PFSK-1 (cell line): ENCODE results near the gene SLC26A11.

ENCODE experiments used
- FOXP2 ChIP-seq: optimal IDR thresholded peaks from 2 replicates; pipeline ENCODE3; 2011; ENCODE audit warnings: borderline replicate concordance, control low read depth, inconsistent platforms; ENCODE audit not compliant: insufficient read depth; ENCODE audit errors: extremely low read length, extremely low read depth
- POLR2AphosphoS5 ChIP-seq: IDR thresholded peaks from 2 replicates; pipeline ENCODE4 v1.6.1; 2012; ENCODE audit warnings: low read depth, mild to moderate bottlenecking, control low read depth, low read length, moderate library complexity
- SIN3A ChIP-seq: IDR thresholded peaks from 2 replicates; pipeline ENCODE4 v1.6.1; 2012; ENCODE audit warnings: mild to moderate bottlenecking, low read length, moderate library complexity, borderline replicate concordance; ENCODE audit not compliant: insufficient read depth
- TAF1 ChIP-seq: IDR thresholded peaks from 2 replicates; pipeline ENCODE4 v1.6.1; 2012; ENCODE audit warnings: low read length, control low read depth, borderline replicate concordance; ENCODE audit not compliant: insufficient read depth
- TF ChIP-seq, protein P1 (sequence below), 2 experiments: IDR thresholded peaks; 2 replicates each; pipeline versions ENCODE4 v1.6.1 to v1.8.0; 2011 to 2012; ENCODE audit warnings: low read depth in 2 of 2, low read length in 2 of 2, control low read depth in 1 of 2, inconsistent platforms in 1 of 2, mild to moderate bottlenecking in 1 of 2, moderate library complexity in 1 of 2; ENCODE audit not compliant: insufficient read depth in 1 of 2

SLC26A11 gene

DNA sequence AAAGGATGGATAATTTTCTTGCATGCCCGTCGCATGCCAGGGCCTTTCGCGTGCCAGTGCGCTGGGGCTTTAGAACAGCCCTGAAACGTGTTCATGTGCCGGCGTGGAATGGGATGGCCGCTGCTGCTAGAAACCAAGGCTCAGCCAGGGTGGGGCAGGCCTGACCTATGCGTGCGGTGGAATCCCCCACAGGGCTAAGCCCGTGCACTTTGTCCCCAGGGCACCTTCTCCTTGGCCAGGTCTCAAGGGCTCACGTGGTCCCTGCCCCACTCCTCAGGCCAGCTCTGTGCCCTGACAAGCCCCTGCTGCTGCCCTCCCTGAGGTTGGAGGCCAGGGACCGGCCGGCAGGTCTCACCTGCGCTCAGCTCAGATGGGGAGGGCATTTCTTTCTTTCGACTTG, 27.3 kb downstream of the SLC26A11 start:
- TF ChIP-seq POLR2AphosphoS5 (no peak), FOXP2 (no peak), TAF1 (no peak), SIN3A (no peak)
- TF ChIP-seq, protein P1, sequence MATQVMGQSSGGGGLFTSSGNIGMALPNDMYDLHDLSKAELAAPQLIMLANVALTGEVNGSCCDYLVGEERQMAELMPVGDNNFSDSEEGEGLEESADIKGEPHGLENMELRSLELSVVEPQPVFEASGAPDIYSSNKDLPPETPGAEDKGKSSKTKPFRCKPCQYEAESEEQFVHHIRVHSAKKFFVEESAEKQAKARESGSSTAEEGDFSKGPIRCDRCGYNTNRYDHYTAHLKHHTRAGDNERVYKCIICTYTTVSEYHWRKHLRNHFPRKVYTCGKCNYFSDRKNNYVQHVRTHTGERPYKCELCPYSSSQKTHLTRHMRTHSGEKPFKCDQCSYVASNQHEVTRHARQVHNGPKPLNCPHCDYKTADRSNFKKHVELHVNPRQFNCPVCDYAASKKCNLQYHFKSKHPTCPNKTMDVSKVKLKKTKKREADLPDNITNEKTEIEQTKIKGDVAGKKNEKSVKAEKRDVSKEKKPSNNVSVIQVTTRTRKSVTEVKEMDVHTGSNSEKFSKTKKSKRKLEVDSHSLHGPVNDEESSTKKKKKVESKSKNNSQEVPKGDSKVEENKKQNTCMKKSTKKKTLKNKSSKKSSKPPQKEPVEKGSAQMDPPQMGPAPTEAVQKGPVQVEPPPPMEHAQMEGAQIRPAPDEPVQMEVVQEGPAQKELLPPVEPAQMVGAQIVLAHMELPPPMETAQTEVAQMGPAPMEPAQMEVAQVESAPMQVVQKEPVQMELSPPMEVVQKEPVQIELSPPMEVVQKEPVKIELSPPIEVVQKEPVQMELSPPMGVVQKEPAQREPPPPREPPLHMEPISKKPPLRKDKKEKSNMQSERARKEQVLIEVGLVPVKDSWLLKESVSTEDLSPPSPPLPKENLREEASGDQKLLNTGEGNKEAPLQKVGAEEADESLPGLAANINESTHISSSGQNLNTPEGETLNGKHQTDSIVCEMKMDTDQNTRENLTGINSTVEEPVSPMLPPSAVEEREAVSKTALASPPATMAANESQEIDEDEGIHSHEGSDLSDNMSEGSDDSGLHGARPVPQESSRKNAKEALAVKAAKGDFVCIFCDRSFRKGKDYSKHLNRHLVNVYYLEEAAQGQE (IDR thresholded peaks at IDR 0.05; ENCODE audit: insufficient read depth in 1 of 2, low read depth in 2 of 2, low read length in 2 of 2): no peak

DNA sequence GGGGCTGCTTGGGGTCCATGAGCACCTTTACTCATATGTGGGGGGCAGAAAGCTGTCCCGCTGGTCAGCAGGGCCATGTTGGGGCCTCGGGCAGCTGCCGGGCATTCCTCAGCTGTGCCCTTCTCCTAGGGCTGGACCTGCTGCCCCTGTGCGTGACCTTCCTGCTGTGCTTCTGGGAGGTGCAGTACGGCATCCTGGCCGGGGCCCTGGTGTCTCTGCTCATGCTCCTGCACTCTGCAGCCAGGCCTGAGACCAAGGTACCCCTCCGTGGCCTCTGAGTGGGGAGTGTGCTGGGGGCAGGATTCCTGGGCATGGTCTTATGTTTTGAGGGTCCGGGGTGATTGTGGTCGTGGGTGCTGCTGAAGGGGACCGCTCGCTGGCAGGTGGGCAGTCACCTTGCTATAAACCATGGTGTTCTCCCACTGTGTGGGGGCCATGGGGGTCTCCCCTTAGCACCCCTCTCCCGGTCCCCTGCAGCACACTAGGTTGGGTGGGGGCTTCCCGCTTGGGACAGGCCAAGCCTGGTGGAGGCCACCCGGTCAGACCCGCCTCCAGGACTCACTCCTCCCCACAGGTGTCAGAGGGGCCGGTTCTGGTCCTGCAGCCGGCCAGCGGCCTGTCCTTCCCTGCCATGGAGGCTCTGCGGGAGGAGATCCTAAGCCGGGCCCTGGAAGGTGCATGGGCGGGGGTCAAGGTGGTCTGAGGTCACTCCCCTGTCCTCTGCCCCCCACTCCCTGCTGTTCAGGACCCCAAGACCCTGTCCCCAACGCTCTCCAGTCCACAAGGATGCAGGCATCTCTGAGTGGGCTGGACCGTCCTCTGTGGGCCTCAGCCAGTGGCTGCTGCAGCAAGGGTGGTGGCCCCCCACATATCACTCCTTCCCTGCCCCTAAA, 28.0 kb downstream of the SLC26A11 start:
- TF ChIP-seq TAF1: no peak

DNA sequence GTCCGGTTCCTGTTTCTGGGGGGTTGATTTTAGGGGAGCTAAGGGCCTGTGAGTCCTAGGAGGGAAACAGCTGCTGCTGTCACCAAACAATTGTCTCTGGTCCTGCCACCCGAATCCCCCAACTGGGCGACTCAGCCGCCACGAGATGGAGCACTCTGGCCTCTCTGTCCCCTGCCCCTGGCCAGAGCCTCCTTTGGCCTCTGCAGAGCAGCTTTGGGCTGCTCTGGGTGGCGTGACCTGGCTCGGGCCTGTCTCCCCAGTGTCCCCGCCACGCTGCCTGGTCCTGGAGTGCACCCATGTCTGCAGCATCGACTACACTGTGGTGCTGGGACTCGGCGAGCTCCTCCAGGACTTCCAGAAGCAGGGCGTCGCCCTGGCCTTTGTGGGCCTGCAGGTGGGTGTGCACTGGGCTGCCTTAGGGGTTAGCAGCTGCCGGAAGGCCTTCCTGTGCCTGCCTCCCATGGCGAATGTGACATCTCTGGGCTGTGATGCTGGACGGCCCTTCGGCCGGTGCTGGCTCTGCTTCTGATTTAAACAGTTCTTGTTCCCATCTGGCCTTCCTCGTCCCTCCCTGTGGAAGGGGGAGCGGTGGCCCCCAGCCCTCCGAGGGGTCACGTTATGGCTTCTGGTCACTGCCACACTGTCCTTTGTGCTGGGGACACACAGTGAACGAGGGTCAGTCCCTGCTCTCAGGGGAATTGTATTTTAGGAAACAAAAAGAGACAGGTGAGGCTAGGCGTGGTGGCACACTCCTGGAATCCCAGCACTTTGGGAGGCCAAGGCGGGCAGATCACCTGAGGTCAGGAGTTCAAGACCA, 28.9 kb downstream of the SLC26A11 start:
- TF ChIP-seq TAF1: no peak
- TF ChIP-seq, protein P1 (IDR thresholded peaks at IDR 0.05; ENCODE audit: insufficient read depth in 1 of 2, low read depth in 2 of 2, low read length in 2 of 2): no peak
- no peak for TF ChIP-seq POLR2AphosphoS5
- no peak for TF ChIP-seq FOXP2
- TF ChIP-seq SIN3A: no peak

DNA sequence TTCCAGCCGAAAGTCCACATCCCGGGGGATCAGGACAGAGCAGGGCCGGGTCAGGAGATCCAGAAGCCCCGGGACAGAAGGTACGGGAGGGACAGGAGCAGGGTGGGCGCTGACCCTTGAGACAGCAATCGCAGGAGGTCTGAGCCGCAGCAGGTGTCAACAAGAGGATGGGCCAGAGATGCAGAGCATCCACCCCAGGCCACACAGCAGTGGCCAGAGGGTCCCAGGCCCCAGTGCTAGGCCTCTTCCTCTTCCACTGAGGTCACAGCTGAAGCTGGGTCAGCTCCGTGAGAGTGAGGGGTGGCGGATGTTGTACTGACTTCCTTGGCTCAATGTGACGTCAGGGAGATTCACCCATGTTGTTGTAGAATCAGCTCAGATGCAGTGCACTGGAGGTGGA, 31.7 kb downstream of the SLC26A11 start:
- TF ChIP-seq TAF1 (no peak), POLR2AphosphoS5 (no peak), SIN3A (no peak), FOXP2 (no peak)
- TF ChIP-seq, protein P1 (IDR thresholded peaks at IDR 0.05; ENCODE audit: insufficient read depth in 1 of 2, low read depth in 2 of 2, low read length in 2 of 2): no peak

DNA sequence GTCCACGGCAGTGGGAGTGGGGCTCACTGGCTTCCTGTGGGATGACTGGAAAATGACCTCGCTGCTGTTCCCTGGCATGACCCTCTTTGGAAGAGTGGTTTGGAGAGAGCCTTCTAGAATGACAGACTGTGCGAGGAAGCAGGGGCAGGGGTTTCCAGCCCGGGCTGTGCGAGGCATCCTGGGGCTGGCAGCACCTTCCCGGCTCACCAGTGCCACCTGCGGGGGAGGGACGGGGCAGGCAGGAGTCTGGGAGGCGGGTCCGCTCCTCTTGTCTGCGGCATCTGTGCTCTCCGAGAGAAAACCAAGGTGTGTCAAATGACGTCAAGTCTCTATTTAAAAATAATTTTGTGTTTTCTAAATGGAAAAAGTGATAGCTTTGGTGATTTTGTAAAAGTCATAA, 32.6 kb downstream of the SLC26A11 start:
- TF ChIP-seq FOXP2 (no peak), TAF1 (no peak), SIN3A (no peak), POLR2AphosphoS5 (no peak)
- TF ChIP-seq, protein P1 (IDR thresholded peaks at IDR 0.05; ENCODE audit: insufficient read depth in 1 of 2, low read depth in 2 of 2, low read length in 2 of 2): no peak
